Fibroblast of mammary gland (primary cell): ENCODE results near the gene CLEC4M.
"Not testable (repeated sequence)": the region's sequence is repeated elsewhere in the genome, so short reads cannot be mapped to it uniquely, and the experiment has no call there.

Experiments
- DNase-seq: peaks from one replicate; pipeline ENCODE4 v3.0.0-alpha.2; 2010; ENCODE audit warnings: low read depth
- H3K4me3 ChIP-seq: 2 replicates; pipeline ENCODE4 v1.5.1; 2011; ENCODE audit warnings: low read depth, mild to moderate bottlenecking, low read length, moderate library complexity; ENCODE audit not compliant: control insufficient read depth
- CTCF ChIP-seq: conservative IDR thresholded peaks from 2 replicates; pipeline ENCODE4 v1.5.1; 2011; ENCODE audit warnings: low read depth, low read length, inconsistent platforms; ENCODE audit not compliant: control insufficient read depth, insufficient read depth

Gene CLEC4M

GRCh38 chr19:7801020-7801570, 38.1 kb downstream of the CLEC4M start:
- H3K4me3 ChIP-seq: no peak overlapping the region
- TF ChIP-seq CTCF: no peak
- peak; percentile 12 for DNase-seq

- H3K4me3 ChIP-seq: no peak overlapping the region
- DNase-seq: no peak
- TF ChIP-seq CTCF: no peak
Observed at GRCh38 chr19:7806234-7806633, 43.2 kb downstream of the CLEC4M start.

- no peak overlapping the region for H3K4me3 ChIP-seq
- DNase-seq: no peak
- TF ChIP-seq CTCF: no peak
Observed at GRCh38 chr19:7806876-7807275, 43.8 kb downstream of the CLEC4M start.

GRCh38 chr19:7808108-7808507, 45.1 kb downstream of the CLEC4M start:
- no peak for TF ChIP-seq CTCF
- H3K4me3 ChIP-seq: no peak overlapping the region
- no peak for DNase-seq

GRCh38 chr19:7811989-7812388, 48.9 kb downstream of the CLEC4M start:
- TF ChIP-seq CTCF: no peak
- H3K4me3 ChIP-seq: no peak overlapping the region
- DNase-seq: no peak

- DNase-seq: no peak
- no peak for TF ChIP-seq CTCF
- H3K4me3 ChIP-seq: no peak overlapping the region
Observed at GRCh38 chr19:7815325-7815724, 52.3 kb downstream of the CLEC4M start.

GRCh38 chr19:7816040-7816439, 53.0 kb downstream of the CLEC4M start:
- DNase-seq, H3K4me3 ChIP-seq: not testable (repeated sequence)

- DNase-seq: no peak
- TF ChIP-seq CTCF: no peak
- no peak overlapping the region for H3K4me3 ChIP-seq
Observed at GRCh38 chr19:7817801-7818200, 54.8 kb downstream of the CLEC4M start.
